ENCODE results near the gene TMF1.

The TMF1 gene

GRCh38 chr3:69051756-69052471 is at the start of gene TMF1:
Gene TMF1 (minus strand): TSS chr3:69052333. CDS start chr3:69052086, 247 bp downstream.
- Mint-ChIP-seq H3K4me1 (ENCODE audit: low read depth) (peaks cover 46% of the 10 kb centered on the region), H3K27me3 (no peaks in the 10 kb centered on the region), H3K4me3 (peak within 1 kb of the TSS; percentile 99), H3K36me3 (ENCODE audit: low read depth) (peaks cover 84% of the 10 kb centered on the region), H3K9me3 (no peaks in the 10 kb centered on the region), H3K27ac (peak within 1 kb of the TSS; percentile 98)
- peak; percentile 96 for DNase-seq

- Mint-ChIP-seq H3K36me3 (ENCODE audit: low read depth) (peaks cover 86% of the 10 kb centered on the region), H3K27me3 (no peaks in the 10 kb centered on the region), H3K9me3 (peaks cover 2% of the 10 kb centered on the region), H3K4me1 (ENCODE audit: low read depth) (peaks cover 70% of the 10 kb centered on the region), H3K4me3 (no peak overlapping the region), H3K27ac (no peak overlapping the region)
- no peak for DNase-seq
Measured at GRCh38 chr3:69099576-69099975, 47.4 kb upstream of the TMF1 start.

GRCh38 chr3:69097407-69098086 is 45.4 kb upstream of the TMF1 start:
- Mint-ChIP-seq H3K9me3 (peaks cover 2% of the 10 kb centered on the region), H3K4me1 (ENCODE audit: low read depth) (peaks cover 75% of the 10 kb centered on the region), H3K27ac (peak overlapping the region; percentile 84), H3K4me3 (no peak overlapping the region), H3K27me3 (no peaks in the 10 kb centered on the region), H3K36me3 (ENCODE audit: low read depth) (peaks cover 82% of the 10 kb centered on the region)
- DNase-seq, result no peak

- Mint-ChIP-seq H3K27ac (peak overlapping the region; percentile 97), H3K9me3 (peaks cover 2% of the 10 kb centered on the region), H3K36me3 (ENCODE audit: low read depth) (peaks cover 81% of the 10 kb centered on the region), H3K4me3 (peak overlapping the region; percentile 67), H3K27me3 (no peaks in the 10 kb centered on the region), H3K4me1 (ENCODE audit: low read depth) (peaks cover 79% of the 10 kb centered on the region)
- DNase-seq, result no peak
Measured at GRCh38 chr3:69096299-69096698, 44.2 kb upstream of the TMF1 start.

GRCh38 chr3:69095636-69096035 is 43.5 kb upstream of the TMF1 start:
- Mint-ChIP-seq H3K9me3 (peaks cover 2% of the 10 kb centered on the region), H3K27ac (peak overlapping the region; percentile 97), H3K4me1 (ENCODE audit: low read depth) (peaks cover 80% of the 10 kb centered on the region), H3K4me3 (peak overlapping the region; percentile 67), H3K36me3 (ENCODE audit: low read depth) (peaks cover 79% of the 10 kb centered on the region), H3K27me3 (no peaks in the 10 kb centered on the region)
- no peak for DNase-seq

- no peak for DNase-seq
- Mint-ChIP-seq H3K36me3 (ENCODE audit: low read depth) (peaks cover 79% of the 10 kb centered on the region), H3K4me1 (ENCODE audit: low read depth) (peaks cover 84% of the 10 kb centered on the region), H3K27ac (peak overlapping the region; percentile 96), H3K27me3 (no peaks in the 10 kb centered on the region), H3K4me3 (peak overlapping the region; percentile 70), H3K9me3 (no peaks in the 10 kb centered on the region)
Measured at GRCh38 chr3:69094467-69095205, 42.5 kb upstream of the TMF1 start.

- no peaks in the 10 kb centered on the region for H3K27me3 Mint-ChIP-seq
- H3K27ac Mint-ChIP-seq, result peak overlapping the region; percentile 96
- no peak for DNase-seq
- peaks cover 92% of the 10 kb centered on the region for H3K4me1 Mint-ChIP-seq (ENCODE audit: low read depth)
- H3K36me3 Mint-ChIP-seq (ENCODE audit: low read depth), result peaks cover 86% of the 10 kb centered on the region
- peak overlapping the region; percentile 70 for H3K4me3 Mint-ChIP-seq
- no peaks in the 10 kb centered on the region for H3K9me3 Mint-ChIP-seq
Measured at GRCh38 chr3:69092030-69092516, 39.9 kb upstream of the TMF1 start.

GRCh38 chr3:69091389-69092029 is 39.4 kb upstream of the TMF1 start:
- Mint-ChIP-seq H3K9me3 (no peaks in the 10 kb centered on the region), H3K27ac (peak overlapping the region; percentile 96), H3K36me3 (ENCODE audit: low read depth) (peaks cover 83% of the 10 kb centered on the region), H3K4me1 (ENCODE audit: low read depth) (peaks cover 87% of the 10 kb centered on the region), H3K27me3 (no peaks in the 10 kb centered on the region), H3K4me3 (peak overlapping the region; percentile 70)
- no peak for DNase-seq

GRCh38 chr3:69090021-69090420 is 37.9 kb upstream of the TMF1 start:
- no peaks in the 10 kb centered on the region for H3K27me3 Mint-ChIP-seq
- peaks cover 74% of the 10 kb centered on the region for H3K4me1 Mint-ChIP-seq (ENCODE audit: low read depth)
- no peaks in the 10 kb centered on the region for H3K9me3 Mint-ChIP-seq
- DNase-seq, result no peak
- peak overlapping the region; percentile 99 for H3K27ac Mint-ChIP-seq
- H3K4me3 Mint-ChIP-seq, result peak overlapping the region; percentile 96
- H3K36me3 Mint-ChIP-seq (ENCODE audit: low read depth), result peaks cover 86% of the 10 kb centered on the region

- no peaks in the 10 kb centered on the region for H3K9me3 Mint-ChIP-seq
- peak overlapping the region; percentile 96 for H3K4me3 Mint-ChIP-seq
- H3K27me3 Mint-ChIP-seq, result no peaks in the 10 kb centered on the region
- DNase-seq, result no peak
- peaks cover 72% of the 10 kb centered on the region for H3K36me3 Mint-ChIP-seq (ENCODE audit: low read depth)
- H3K27ac Mint-ChIP-seq, result peak overlapping the region; percentile 99
- H3K4me1 Mint-ChIP-seq (ENCODE audit: low read depth), result peaks cover 71% of the 10 kb centered on the region
Measured at GRCh38 chr3:69088063-69088462, 35.9 kb upstream of the TMF1 start.

- peaks cover 71% of the 10 kb centered on the region for H3K4me1 Mint-ChIP-seq (ENCODE audit: low read depth)
- peaks cover 65% of the 10 kb centered on the region for H3K36me3 Mint-ChIP-seq (ENCODE audit: low read depth)
Measured at GRCh38 chr3:69087030-69087791, 35.1 kb upstream of the TMF1 start.

GRCh38 chr3:69085833-69086722 is 33.9 kb upstream of the TMF1 start:
- Mint-ChIP-seq H3K27ac (peak overlapping the region; percentile 99), H3K9me3 (no peaks in the 10 kb centered on the region), H3K36me3 (ENCODE audit: low read depth) (peaks cover 57% of the 10 kb centered on the region), H3K4me3 (peak overlapping the region; percentile 96), H3K27me3 (no peaks in the 10 kb centered on the region), H3K4me1 (ENCODE audit: low read depth) (peaks cover 72% of the 10 kb centered on the region)
- peak; percentile 82 for DNase-seq

More at GRCh38 chr3:69087030-69087791, 35.1 kb upstream of the TMF1 start:
- H3K4me3 Mint-ChIP-seq, result peak overlapping the region; percentile 96
- no peak for DNase-seq
- H3K27ac Mint-ChIP-seq, result peak overlapping the region; percentile 99
- H3K27me3 Mint-ChIP-seq, result no peaks in the 10 kb centered on the region
- no peaks in the 10 kb centered on the region for H3K9me3 Mint-ChIP-seq

Measured in activated T-cell treated with anti-CD3 and anti-CD28 coated beads, Interleukin-2, amount 50 U/mL, for 24 hours (primary cell).